ENCODE measurements around the gene TSPAN6. TPM values are rescaled to one million over a fixed set of nuclear protein-coding genes. Genes with fewer than 3 reads are reported as not detected.

Gene TSPAN6
- polyA plus RNA-seq (17.9 to 24.3 TPM (median 19.2 TPM) in 3 replicates), polyA minus RNA-seq (2.9 to 14.9 TPM (median 13.2 TPM) in 3 replicates)
- polyA plus RNA-seq (2011; ENCODE audit: low read depth), result 10.2 TPM
- 13.5 and 23.2 TPM in 2 replicates for polyA plus RNA-seq (2011; cell fraction: cytosol; rRNA removed)
- 17.8 and 24.0 TPM in 2 replicates for polyA plus RNA-seq (2011; cell fraction: nucleus; rRNA removed)
- polyA plus RNA-seq (2012; ENCODE audit: low replicate concordance), result 14.5 and 16.9 TPM in 2 replicates
- polyA minus RNA-seq (2011; cell fraction: cytosol; rRNA and poly(A)+ RNA removed), result 10.6 TPM
- 7.1 and 12.2 TPM in 2 replicates for polyA minus RNA-seq (2011; cell fraction: nucleus; rRNA and poly(A)+ RNA removed)

- TF ChIP-seq EZH2 (IDR thresholded peaks at IDR 0.05; ENCODE audit: low read length), result no peak
- peak; percentile 35 to 53 (median 50) for TF ChIP-seq CTCF (optimal IDR thresholded peaks at IDR 0.05 in 1 of 3, IDR thresholded peaks at IDR 0.05 in 1 of 3, conservative IDR thresholded peaks at IDR 0.05 in 1 of 3; ENCODE audit: extremely low read depth in 1 of 3, insufficient read depth in 2 of 3, low read length in 3 of 3)
- Histone ChIP-seq H3K4me3 (ENCODE audit: control insufficient read depth in 2 of 3, extremely low read depth in 1 of 3, insufficient read depth in 2 of 3, low read depth in 1 of 3, low read length in 3 of 3) (peak within 1 kb of the TSS; percentile 60 to 75 (median 66)), H3K4me1 (ENCODE audit: control insufficient read depth, extremely low read depth, insufficient read depth, low read length) (no peaks in the 10 kb centered on the region), H3K27me3 (ENCODE audit: control insufficient read depth, extremely low read depth, insufficient read depth, low read length) (no peaks in the 10 kb centered on the region), H3K27ac (ENCODE audit: control insufficient read depth, insufficient read depth, low read length) (peak within 1 kb of the TSS; percentile 36), H2AFZ (ENCODE audit: control insufficient read depth, low read length) (peak within 1 kb of the TSS; percentile 87), H3K79me2 (ENCODE audit: control insufficient read depth, insufficient read depth, low read length) (no peaks in the 10 kb centered on the region), H3K36me3 (ENCODE audit: control insufficient read depth in 2 of 2, extremely low read depth in 1 of 2, insufficient read depth in 2 of 2, low read length in 2 of 2) (peaks cover 0 to 4% of the 10 kb centered on the region in 2 experiments), H3K4me2 (ENCODE audit: control insufficient read depth, extremely low read depth, insufficient read depth, low read depth, low read length) (peak within 1 kb of the TSS; percentile 62), H3K9me3 (ENCODE audit: control insufficient read depth, low read depth, low read length) (no peaks in the 10 kb centered on the region), H3K9me1 (ENCODE audit: control insufficient read depth, extremely low read depth, insufficient read depth, low read length) (no peaks in the 10 kb centered on the region), H3K9ac (ENCODE audit: control insufficient read depth, extremely low read depth, insufficient read depth, low read length) (peak within 1 kb of the TSS; percentile 78), H4K20me1 (ENCODE audit: control insufficient read depth, extremely low read depth, insufficient read depth, low read length) (no peaks in the 10 kb centered on the region)
- peak; percentile 23 for DNase-seq (ENCODE audit: low read depth, low spot score)
- peak; percentile 48 for FAIRE-seq
- dilution Hi-C loops (cut with MboI; ENCODE audit: extremely low pct_ligation_motif_present, low sequenced_read_pairs), result no loop called here
Measured at GRCh38 chrX:100636321-100636991, at the start of gene TSPAN6. TSS of gene TSPAN6 (minus strand) at chrX:100636806. CDS start at chrX:100636694, 112 bp downstream.

GRCh38 chrX:100685997-100686305 is 49.3 kb upstream of the TSPAN6 start:
- Histone ChIP-seq H3K36me3 (ENCODE audit: control insufficient read depth in 2 of 2, extremely low read depth in 1 of 2, insufficient read depth in 2 of 2, low read length in 2 of 2) (no peaks in the 10 kb centered on the region), H3K9me3 (ENCODE audit: control insufficient read depth, low read depth, low read length) (no peaks in the 10 kb centered on the region), H3K4me2 (ENCODE audit: control insufficient read depth, extremely low read depth, insufficient read depth, low read depth, low read length) (no peak overlapping the region), H2AFZ (ENCODE audit: control insufficient read depth, low read length) (no peak overlapping the region), H4K20me1 (ENCODE audit: control insufficient read depth, extremely low read depth, insufficient read depth, low read length) (no peaks in the 10 kb centered on the region), H3K27me3 (ENCODE audit: control insufficient read depth, extremely low read depth, insufficient read depth, low read length) (no peaks in the 10 kb centered on the region), H3K79me2 (ENCODE audit: control insufficient read depth, insufficient read depth, low read length) (no peaks in the 10 kb centered on the region), H3K4me1 (ENCODE audit: control insufficient read depth, extremely low read depth, insufficient read depth, low read length) (no peaks in the 10 kb centered on the region), H3K9me1 (ENCODE audit: control insufficient read depth, extremely low read depth, insufficient read depth, low read length) (no peaks in the 10 kb centered on the region), H3K9ac (ENCODE audit: control insufficient read depth, extremely low read depth, insufficient read depth, low read length) (no peak overlapping the region), H3K4me3 (ENCODE audit: control insufficient read depth in 2 of 3, extremely low read depth in 1 of 3, insufficient read depth in 2 of 3, low read depth in 1 of 3, low read length in 3 of 3) (no peak overlapping the region), H3K27ac (ENCODE audit: control insufficient read depth, insufficient read depth, low read length) (no peak overlapping the region)
- FAIRE-seq (no peak), DNase-seq (ENCODE audit: low read depth, low spot score) (no peak)
- dilution Hi-C loops (cut with MboI; ENCODE audit: extremely low pct_ligation_motif_present, low sequenced_read_pairs), result no loop called here
- TF ChIP-seq CTCF (optimal IDR thresholded peaks at IDR 0.05 in 1 of 3, IDR thresholded peaks at IDR 0.05 in 1 of 3, conservative IDR thresholded peaks at IDR 0.05 in 1 of 3; ENCODE audit: extremely low read depth in 1 of 3, insufficient read depth in 2 of 3, low read length in 3 of 3) (no peak), EZH2 (IDR thresholded peaks at IDR 0.05; ENCODE audit: low read length) (no peak)

Measured in keratinocyte (primary cell).